ENCODE data around the gene NFATC1.

Gene NFATC1

GRCh38 chr18:79576686-79577351 lies 181.1 kb downstream of the NFATC1 start:
- no peaks in the 10 kb centered on the region for H3K36me3 ChIP-seq
- no peaks in the 10 kb centered on the region for H3K9me3 ChIP-seq
- peaks cover 5 to 7% of the 10 kb centered on the region in 2 experiments for H3K4me1 ChIP-seq (ENCODE audit: control insufficient read depth in 1 of 2, insufficient read depth in 1 of 2, low read depth in 1 of 2, low read length in 1 of 2)
- no peak overlapping the region for H3K27ac ChIP-seq
- H3K27me3 ChIP-seq, result no peaks in the 10 kb centered on the region
- H3K4me3 ChIP-seq (ENCODE audit: low read depth in 1 of 2, low read length in 1 of 2), result no peak overlapping the region
- TF ChIP-seq CTCF (IDR thresholded peaks at IDR 0.05), result no peak

DNA sequence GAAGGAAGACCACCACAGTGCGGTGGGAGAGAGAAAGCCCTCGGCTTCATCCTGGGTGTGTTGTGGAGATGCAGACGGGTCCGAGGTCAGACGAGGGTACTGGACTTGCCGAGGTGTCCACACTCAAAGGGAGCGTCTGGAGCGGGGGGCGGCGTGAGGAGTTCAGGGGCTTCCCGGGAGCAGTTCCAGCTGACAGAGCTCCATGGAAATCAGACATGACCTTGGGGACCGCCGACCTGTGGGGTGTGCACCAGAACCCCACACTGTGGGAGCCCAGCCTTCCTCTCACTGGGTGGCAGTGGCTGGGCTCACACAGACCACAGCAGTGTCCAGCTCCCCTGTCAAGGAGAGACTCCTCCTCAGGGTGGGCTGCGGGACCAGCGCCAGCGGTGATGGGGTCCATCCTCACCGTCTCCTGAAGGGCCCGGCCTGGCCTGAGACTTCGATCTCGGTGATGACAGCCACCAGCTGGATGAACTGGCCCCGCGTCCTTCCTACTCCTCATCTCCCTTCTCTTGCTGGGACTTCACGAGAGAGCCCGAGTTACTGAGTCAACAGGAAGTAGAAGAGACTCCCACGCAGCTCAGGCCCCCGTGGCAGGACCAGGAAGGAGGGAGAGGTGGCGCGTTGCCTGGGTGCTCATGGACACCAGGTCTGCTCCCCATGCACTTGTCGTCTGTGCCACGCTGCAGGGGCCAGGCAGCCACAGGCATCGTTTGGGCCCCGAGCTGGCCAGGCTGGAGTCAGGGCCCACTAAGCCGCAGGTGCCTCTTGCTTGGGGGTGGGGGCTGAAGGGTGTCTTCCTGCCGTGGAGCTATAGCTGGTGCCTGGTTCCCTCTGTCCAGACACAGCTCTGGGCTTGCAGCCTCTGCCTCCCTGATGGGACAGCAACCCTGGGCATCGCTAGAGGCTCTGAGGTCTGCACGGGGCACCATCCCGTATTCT lies 182.0 kb downstream of the NFATC1 start:
- Histone ChIP-seq H3K4me3 (ENCODE audit: low read depth in 1 of 2, low read length in 1 of 2) (no peak overlapping the region), H3K4me1 (ENCODE audit: control insufficient read depth in 1 of 2, insufficient read depth in 1 of 2, low read depth in 1 of 2, low read length in 1 of 2) (peaks cover 5 to 7% of the 10 kb centered on the region in 2 experiments), H3K9me3 (no peaks in the 10 kb centered on the region), H3K27me3 (no peaks in the 10 kb centered on the region), H3K36me3 (no peaks in the 10 kb centered on the region), H3K27ac (no peak overlapping the region)
- no peak for TF ChIP-seq CTCF (IDR thresholded peaks at IDR 0.05)

GRCh38 chr18:79578396-79579260 lies 182.9 kb downstream of the NFATC1 start:
- H3K36me3 ChIP-seq, result no peaks in the 10 kb centered on the region
- no peak overlapping the region for H3K4me3 ChIP-seq (ENCODE audit: low read depth in 1 of 2, low read length in 1 of 2)
- H3K4me1 ChIP-seq (ENCODE audit: control insufficient read depth in 1 of 2, insufficient read depth in 1 of 2, low read depth in 1 of 2, low read length in 1 of 2), result peaks cover 5 to 7% of the 10 kb centered on the region in 2 experiments
- no peak for TF ChIP-seq CTCF (IDR thresholded peaks at IDR 0.05)
- H3K27ac ChIP-seq, result no peak overlapping the region
- no peaks in the 10 kb centered on the region for H3K9me3 ChIP-seq
- no peaks in the 10 kb centered on the region for H3K27me3 ChIP-seq
